ENCODE data around the gene EPHA8.

The EPHA8 gene

DNA sequence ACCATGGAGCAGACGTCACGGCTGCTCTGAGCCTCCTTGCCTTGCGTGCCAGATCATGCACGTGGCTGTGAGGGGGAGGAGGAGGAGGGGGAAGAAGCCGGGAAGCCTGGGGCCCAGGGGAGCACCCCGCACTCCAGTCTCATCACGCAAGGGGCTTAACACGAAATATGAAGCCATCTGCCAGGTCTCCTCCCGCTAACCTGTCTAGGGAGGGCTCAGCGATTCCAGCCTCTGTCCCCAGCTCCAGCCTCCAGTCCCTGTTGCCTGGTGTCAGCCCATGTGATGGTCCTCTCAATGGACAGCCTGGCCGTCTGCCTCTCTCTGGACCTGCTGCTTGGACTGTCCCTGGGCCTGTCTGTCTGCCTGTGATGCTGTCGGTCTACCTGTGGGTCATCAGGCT lies 50.7 kb downstream of the EPHA8 start:
- H3K4me3 ChIP-seq (ENCODE audit: low read length): no peak overlapping the region
- H3K9me3 ChIP-seq (ENCODE audit: control insufficient read depth, insufficient read depth, low read length): no peaks in the 10 kb centered on the region
- no peak overlapping the region for H3K27ac ChIP-seq (ENCODE audit: low read length)
- H3K27me3 ChIP-seq (ENCODE audit: control insufficient read depth, insufficient read depth, low read length): no peaks in the 10 kb centered on the region
- no peaks in the 10 kb centered on the region for H3K4me1 ChIP-seq (ENCODE audit: control insufficient read depth, insufficient read depth, low read length)
- no CpG with 5 or more reads among the region's 12 CpGs for WGBS (ENCODE audit: insufficient coverage, insufficient read length)
- H3K36me3 ChIP-seq (ENCODE audit: control insufficient read depth, insufficient read depth, low read length): no peaks in the 10 kb centered on the region
- DNase-seq (ENCODE audit: low read depth, low spot score): no peak

DNA sequence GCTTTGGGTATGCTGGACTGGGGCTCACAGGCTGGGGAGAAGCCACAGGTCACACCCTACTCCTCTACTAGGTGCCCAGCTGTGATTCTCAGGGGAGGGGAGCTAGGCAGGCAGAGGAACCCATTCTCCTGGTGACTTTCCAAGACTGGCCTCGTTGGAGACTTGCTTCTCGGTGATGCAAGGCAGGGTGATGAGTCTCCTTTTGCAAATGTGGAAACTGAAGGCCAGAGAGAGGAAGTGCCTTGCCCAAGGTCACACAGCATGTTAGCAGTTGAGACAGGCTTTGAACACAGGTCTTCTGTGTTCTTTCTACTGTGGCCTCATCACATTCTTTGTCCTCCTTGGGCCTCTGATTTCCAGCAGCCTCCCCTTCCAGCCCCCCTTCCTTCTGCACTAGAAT lies 52.6 kb downstream of the EPHA8 start:
- no peaks in the 10 kb centered on the region for H3K27me3 ChIP-seq (ENCODE audit: control insufficient read depth, insufficient read depth, low read length)
- no CpG with 5 or more reads among the region's 2 CpGs for WGBS (ENCODE audit: insufficient coverage, insufficient read length)
- H3K4me3 ChIP-seq (ENCODE audit: low read length): no peak overlapping the region

DNA sequence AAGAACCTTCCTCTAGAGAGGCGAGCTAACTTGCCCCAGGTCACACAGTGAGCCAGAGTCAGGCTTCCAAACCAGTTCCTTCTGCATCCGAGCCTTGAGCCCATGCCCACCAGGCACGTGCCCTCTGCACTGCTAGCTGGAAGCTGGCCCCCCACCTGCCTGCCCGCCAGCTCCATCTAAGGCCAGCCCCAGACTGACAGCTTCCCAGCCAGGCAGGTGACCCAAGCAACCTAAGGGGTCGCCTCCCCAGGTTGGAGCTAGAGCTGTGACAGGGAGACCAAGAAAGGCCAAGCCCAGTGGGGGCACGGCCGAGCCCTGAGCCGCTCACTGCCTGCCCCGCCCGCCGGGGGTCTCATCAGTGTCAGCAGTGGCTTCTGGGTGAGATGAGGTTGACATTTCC lies 53.3 kb downstream of the EPHA8 start:
- H3K27ac ChIP-seq (ENCODE audit: low read length): no peak overlapping the region
- H3K36me3 ChIP-seq (ENCODE audit: control insufficient read depth, insufficient read depth, low read length): no peaks in the 10 kb centered on the region
- H3K4me3 ChIP-seq (ENCODE audit: low read length): no peak overlapping the region
- H3K9me3 ChIP-seq (ENCODE audit: control insufficient read depth, insufficient read depth, low read length): no peaks in the 10 kb centered on the region
- DNase-seq (ENCODE audit: low read depth, low spot score): no peak
- no peaks in the 10 kb centered on the region for H3K27me3 ChIP-seq (ENCODE audit: control insufficient read depth, insufficient read depth, low read length)
- no CpG with 5 or more reads among the region's 11 CpGs for WGBS (ENCODE audit: insufficient coverage, insufficient read length)
- no peaks in the 10 kb centered on the region for H3K4me1 ChIP-seq (ENCODE audit: control insufficient read depth, insufficient read depth, low read length)

More for the DNA sequence above, 52.6 kb downstream of the EPHA8 start:
- H3K9me3 ChIP-seq (ENCODE audit: control insufficient read depth, insufficient read depth, low read length): no peaks in the 10 kb centered on the region
- no peaks in the 10 kb centered on the region for H3K4me1 ChIP-seq (ENCODE audit: control insufficient read depth, insufficient read depth, low read length)
- no peak overlapping the region for H3K27ac ChIP-seq (ENCODE audit: low read length)
- no peak for DNase-seq (ENCODE audit: low read depth, low spot score)
- no peaks in the 10 kb centered on the region for H3K36me3 ChIP-seq (ENCODE audit: control insufficient read depth, insufficient read depth, low read length)

DNA sequence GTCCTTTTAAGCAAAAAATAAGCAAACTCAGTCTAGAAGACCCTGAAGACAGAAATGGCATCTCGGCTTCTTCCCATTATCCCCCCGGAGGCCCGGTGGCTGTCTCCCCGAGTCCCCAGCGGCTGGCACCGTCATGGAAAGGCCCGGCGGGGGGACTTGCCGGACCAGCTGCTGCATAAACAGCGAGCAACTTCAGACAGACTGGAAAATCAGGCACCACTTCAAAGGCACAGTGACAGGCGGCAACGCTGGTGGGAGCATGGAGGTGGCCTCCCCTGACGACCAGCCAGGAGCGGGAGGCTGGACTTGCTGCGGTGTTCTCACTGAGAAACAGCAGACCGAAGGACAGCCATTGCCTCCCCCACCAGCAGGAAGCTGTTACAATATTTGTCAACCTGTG lies 54.8 kb downstream of the EPHA8 start:
- DNase-seq (ENCODE audit: low read depth, low spot score): no peak
- WGBS (ENCODE audit: insufficient coverage, insufficient read length): no CpG with 5 or more reads among the region's 16 CpGs
- H3K27ac ChIP-seq (ENCODE audit: low read length): no peak overlapping the region
- no peaks in the 10 kb centered on the region for H3K4me1 ChIP-seq (ENCODE audit: control insufficient read depth, insufficient read depth, low read length)
- H3K27me3 ChIP-seq (ENCODE audit: control insufficient read depth, insufficient read depth, low read length): no peaks in the 10 kb centered on the region
- no peaks in the 10 kb centered on the region for H3K9me3 ChIP-seq (ENCODE audit: control insufficient read depth, insufficient read depth, low read length)
- H3K36me3 ChIP-seq (ENCODE audit: control insufficient read depth, insufficient read depth, low read length): no peaks in the 10 kb centered on the region
- no peak overlapping the region for H3K4me3 ChIP-seq (ENCODE audit: low read length)

DNA sequence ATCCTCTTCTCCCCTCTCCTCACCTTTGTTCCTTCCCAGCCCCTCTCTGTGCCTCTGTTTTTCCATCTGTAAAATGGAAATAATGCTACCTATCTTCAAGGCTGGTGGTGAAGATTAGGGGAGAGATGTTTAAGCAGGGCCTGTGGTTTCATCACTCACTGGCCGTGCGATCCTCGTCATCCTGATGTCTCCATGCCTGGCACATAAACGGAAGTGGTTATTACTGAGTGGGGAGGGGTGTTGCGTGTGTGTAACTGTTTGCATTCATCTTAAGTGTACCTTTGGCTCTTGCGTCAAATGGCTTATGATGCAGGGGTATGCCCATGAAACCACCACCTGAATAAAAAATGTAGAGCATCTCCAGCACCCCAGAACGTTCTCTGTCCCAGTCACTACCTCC lies 56.0 kb downstream of the EPHA8 start:
- Histone ChIP-seq H3K27me3 (ENCODE audit: control insufficient read depth, insufficient read depth, low read length) (no peaks in the 10 kb centered on the region), H3K27ac (ENCODE audit: low read length) (no peak overlapping the region), H3K4me3 (ENCODE audit: low read length) (no peak overlapping the region), H3K4me1 (ENCODE audit: control insufficient read depth, insufficient read depth, low read length) (no peaks in the 10 kb centered on the region), H3K36me3 (ENCODE audit: control insufficient read depth, insufficient read depth, low read length) (no peaks in the 10 kb centered on the region), H3K9me3 (ENCODE audit: control insufficient read depth, insufficient read depth, low read length) (no peaks in the 10 kb centered on the region)
- WGBS (ENCODE audit: insufficient coverage, insufficient read length): no CpG with 5 or more reads among the region's 7 CpGs
- no peak for DNase-seq (ENCODE audit: low read depth, low spot score)

DNA sequence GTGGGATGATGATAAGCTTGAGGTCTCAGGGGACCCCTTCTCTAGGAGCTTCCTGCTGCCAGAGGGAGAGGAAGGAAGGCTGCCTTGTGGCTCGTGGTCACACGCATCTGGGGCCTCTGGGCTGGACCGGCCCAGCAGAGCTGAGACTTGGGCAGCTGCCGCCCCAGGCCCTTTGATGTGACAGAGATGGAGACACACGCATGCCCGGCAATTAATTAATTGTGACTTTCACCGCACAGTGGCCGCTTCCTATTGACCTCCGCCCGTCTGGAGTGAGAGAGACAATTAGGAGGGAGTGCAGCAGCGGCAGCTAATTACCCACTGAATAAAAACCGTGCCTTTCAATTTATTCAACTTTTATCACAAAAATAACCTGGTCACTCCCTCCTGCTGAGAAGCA lies 56.5 kb downstream of the EPHA8 start:
- Histone ChIP-seq H3K4me3 (ENCODE audit: low read length) (no peak overlapping the region), H3K27me3 (ENCODE audit: control insufficient read depth, insufficient read depth, low read length) (no peaks in the 10 kb centered on the region), H3K9me3 (ENCODE audit: control insufficient read depth, insufficient read depth, low read length) (no peaks in the 10 kb centered on the region), H3K4me1 (ENCODE audit: control insufficient read depth, insufficient read depth, low read length) (no peaks in the 10 kb centered on the region), H3K27ac (ENCODE audit: low read length) (no peak overlapping the region), H3K36me3 (ENCODE audit: control insufficient read depth, insufficient read depth, low read length) (no peaks in the 10 kb centered on the region)
- DNase-seq (ENCODE audit: low read depth, low spot score): no peak
- no CpG with 5 or more reads among the region's 12 CpGs for WGBS (ENCODE audit: insufficient coverage, insufficient read length)

DNA sequence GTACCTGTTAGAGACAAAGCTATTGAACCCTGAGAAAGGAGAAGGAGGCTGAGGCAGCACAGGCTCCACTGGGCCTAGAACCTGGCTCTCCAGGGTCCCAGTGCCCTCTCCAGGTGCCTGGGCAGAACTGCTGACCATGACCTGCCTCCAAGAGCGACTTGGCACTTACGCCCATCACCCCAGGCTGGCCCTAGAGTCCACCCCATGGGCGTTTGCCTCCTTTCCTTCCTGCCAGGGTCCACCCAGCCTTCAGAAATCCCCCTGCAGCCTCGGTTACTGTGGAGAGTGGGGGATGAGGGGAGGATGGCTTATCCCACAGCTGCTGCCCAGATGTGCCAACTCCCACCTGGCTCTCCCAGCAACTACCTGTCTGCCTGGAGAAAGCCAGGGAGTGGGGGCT lies 58.5 kb downstream of the EPHA8 start:
- no peaks in the 10 kb centered on the region for H3K27me3 ChIP-seq (ENCODE audit: control insufficient read depth, insufficient read depth, low read length)

DNA sequence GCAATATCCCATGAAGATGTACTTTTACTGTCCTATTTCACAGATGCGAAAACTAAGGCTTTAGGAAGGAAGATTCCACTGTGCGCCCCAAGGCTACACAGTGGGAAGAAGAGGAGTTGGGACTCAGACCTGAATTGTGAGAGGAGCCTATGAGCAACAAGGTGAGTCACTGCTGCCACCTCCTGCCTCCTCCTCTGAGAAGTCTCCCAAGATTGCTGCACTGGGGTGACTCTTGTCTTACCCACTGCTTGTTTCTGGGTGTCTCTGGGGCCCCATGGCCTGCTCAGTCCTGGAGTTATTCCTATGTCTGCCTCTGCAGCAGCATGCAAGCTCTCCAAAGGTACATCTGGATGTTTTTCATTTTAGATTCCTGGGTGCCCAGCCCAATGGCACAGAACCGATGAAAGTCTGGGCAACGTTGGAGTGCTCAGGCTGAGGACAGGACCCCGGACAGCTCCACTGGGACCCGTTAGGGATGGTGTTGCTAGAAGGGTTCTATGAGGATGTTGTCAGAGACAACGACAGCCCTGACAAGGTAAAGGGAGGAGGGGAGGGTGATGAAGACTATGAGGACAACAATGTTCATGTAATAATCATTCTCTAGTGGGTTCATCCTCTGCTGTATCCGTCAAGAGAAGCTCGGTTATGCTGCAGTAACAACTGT lies 62.1 kb downstream of the EPHA8 start:
- Histone ChIP-seq H3K36me3 (ENCODE audit: control insufficient read depth, insufficient read depth, low read length) (no peaks in the 10 kb centered on the region), H3K27me3 (ENCODE audit: control insufficient read depth, insufficient read depth, low read length) (no peaks in the 10 kb centered on the region), H3K4me3 (ENCODE audit: low read length) (no peak overlapping the region), H3K27ac (ENCODE audit: low read length) (no peak overlapping the region), H3K9me3 (ENCODE audit: control insufficient read depth, insufficient read depth, low read length) (no peaks in the 10 kb centered on the region), H3K4me1 (ENCODE audit: control insufficient read depth, insufficient read depth, low read length) (peaks cover 12% of the 10 kb centered on the region)
- no peak for DNase-seq (ENCODE audit: low read depth, low spot score)
- WGBS (ENCODE audit: insufficient coverage, insufficient read length): no CpG with 5 or more reads among the region's 9 CpGs

More for the DNA sequence above, 58.5 kb downstream of the EPHA8 start:
- no peaks in the 10 kb centered on the region for H3K36me3 ChIP-seq (ENCODE audit: control insufficient read depth, insufficient read depth, low read length)
- DNase-seq (ENCODE audit: low read depth, low spot score): no peak
- H3K4me3 ChIP-seq (ENCODE audit: low read length): no peak overlapping the region
- H3K9me3 ChIP-seq (ENCODE audit: control insufficient read depth, insufficient read depth, low read length): no peaks in the 10 kb centered on the region
- H3K27ac ChIP-seq (ENCODE audit: low read length): no peak overlapping the region
- no peaks in the 10 kb centered on the region for H3K4me1 ChIP-seq (ENCODE audit: control insufficient read depth, insufficient read depth, low read length)
- no CpG with 5 or more reads among the region's 4 CpGs for WGBS (ENCODE audit: insufficient coverage, insufficient read length)

DNA sequence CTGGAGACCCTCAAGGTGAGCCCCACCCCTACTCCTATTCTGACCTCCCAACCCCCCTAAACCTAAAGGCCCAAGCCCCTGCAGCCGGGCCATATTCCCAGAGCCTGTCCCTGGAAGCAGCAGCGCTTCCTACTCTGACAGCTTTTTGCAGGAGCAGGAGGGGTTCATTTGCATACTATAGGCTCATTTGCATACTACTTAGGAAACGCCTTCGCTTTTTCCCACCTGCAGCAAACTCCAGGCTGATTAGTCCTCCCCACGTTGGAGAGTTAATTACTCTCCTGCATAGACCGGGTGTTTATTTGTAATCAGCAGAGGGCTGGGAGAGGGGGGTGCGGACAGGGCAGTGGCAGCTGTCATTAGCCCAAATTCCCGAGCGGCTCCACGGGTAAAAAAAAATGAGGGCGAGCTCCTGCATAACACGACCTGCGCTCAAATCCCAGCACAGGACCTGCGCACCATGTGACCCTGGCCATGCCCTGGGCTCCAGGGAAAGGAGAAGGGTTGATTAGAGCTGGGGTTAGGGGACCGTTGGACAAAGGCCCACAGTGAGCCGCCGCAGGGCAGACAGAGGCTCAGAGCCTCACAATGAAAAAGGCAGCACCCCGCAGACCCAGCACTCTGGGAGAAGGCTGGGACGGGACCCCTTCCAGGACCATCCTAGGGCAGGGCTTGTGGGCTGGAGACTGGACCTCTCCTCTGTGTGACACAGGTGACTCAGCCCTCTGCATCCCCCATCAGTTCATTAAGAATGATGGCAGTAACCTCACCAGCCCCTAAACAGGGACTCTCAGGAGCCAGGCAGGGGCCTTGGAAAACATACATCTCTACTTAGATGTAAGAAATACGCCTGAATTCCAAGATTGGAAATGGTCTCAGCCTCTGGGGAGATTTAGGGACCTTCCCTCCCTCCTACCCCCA lies 63.2 kb downstream of the EPHA8 start:
- Histone ChIP-seq H3K4me1 (ENCODE audit: control insufficient read depth, insufficient read depth, low read length) (peaks cover 13% of the 10 kb centered on the region), H3K36me3 (ENCODE audit: control insufficient read depth, insufficient read depth, low read length) (no peaks in the 10 kb centered on the region), H3K27ac (ENCODE audit: low read length) (no peak overlapping the region), H3K4me3 (ENCODE audit: low read length) (no peak overlapping the region), H3K9me3 (ENCODE audit: control insufficient read depth, insufficient read depth, low read length) (no peaks in the 10 kb centered on the region), H3K27me3 (ENCODE audit: control insufficient read depth, insufficient read depth, low read length) (no peaks in the 10 kb centered on the region)
- no CpG with 5 or more reads among the region's 20 CpGs for WGBS (ENCODE audit: insufficient coverage, insufficient read length)
- DNase-seq (ENCODE audit: low read depth, low spot score): no peak

DNA sequence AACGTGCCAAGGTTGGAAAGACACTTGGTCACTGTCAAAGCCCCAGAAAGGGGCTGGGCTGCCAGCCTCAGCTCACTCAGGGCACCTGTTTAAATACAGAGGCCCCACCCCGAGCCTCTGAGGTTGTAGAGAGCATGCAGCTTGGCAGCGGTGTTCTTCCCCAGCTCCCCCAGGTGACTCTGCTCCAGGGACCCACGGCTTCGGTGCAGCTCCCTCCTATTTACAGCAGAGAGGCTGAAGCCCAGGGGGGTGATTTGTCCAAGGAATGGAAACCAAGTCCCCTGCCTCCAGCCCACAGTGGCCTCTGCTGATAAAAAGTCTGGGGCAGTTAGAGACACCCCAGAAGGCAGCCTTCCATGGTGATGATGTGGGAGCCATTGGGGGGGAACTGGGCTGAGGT lies 64.0 kb downstream of the EPHA8 start:
- H3K4me3 ChIP-seq (ENCODE audit: low read length): no peak overlapping the region
- no CpG with 5 or more reads among the region's 5 CpGs for WGBS (ENCODE audit: insufficient coverage, insufficient read length)
- no peaks in the 10 kb centered on the region for H3K9me3 ChIP-seq (ENCODE audit: control insufficient read depth, insufficient read depth, low read length)
- H3K36me3 ChIP-seq (ENCODE audit: control insufficient read depth, insufficient read depth, low read length): no peaks in the 10 kb centered on the region
- H3K27ac ChIP-seq (ENCODE audit: low read length): no peak overlapping the region
- no peak for DNase-seq (ENCODE audit: low read depth, low spot score)
- H3K27me3 ChIP-seq (ENCODE audit: control insufficient read depth, insufficient read depth, low read length): no peaks in the 10 kb centered on the region
- H3K4me1 ChIP-seq (ENCODE audit: control insufficient read depth, insufficient read depth, low read length): peaks cover 13% of the 10 kb centered on the region
